Caco-2 (cell line): ENCODE measurements around the gene FBXO15. TPM values are rescaled to one million over a fixed set of nuclear protein-coding genes. Genes with fewer than 3 reads are reported as not detected.

Source experiments
- BruUV-seq: library from RNA; stranded (reverse); fragments of 400-500 nt; replicated peaks from 2 replicates; lab custom pipeline; 2021; lab: Mats Ljungman, UMichigan
- CTCF ChIA-PET: fragments of 300-600 bp; sonication (Branson Sonifier 250); formaldehyde crosslinking; loops from one replicate; lab custom pipeline; 2022; ENCODE audit warnings: antibody characterized with exemption; lab: Charles Lee
- POLR2A ChIA-PET: fragments of 300-600 bp; sonication (Branson Sonifier 250); formaldehyde crosslinking; loops from one replicate; lab custom pipeline; 2022; ENCODE audit warnings: antibody characterized with exemption; lab: Charles Lee
- DNase-seq, 2 experiments: peaks; one replicate each; pipeline versions ENCODE4 v3.0.0 to v3.0.0-alpha.2; 2020 to 2022
- H3K27me3 ChIP-seq: replicated peaks from 2 replicates; pipeline ENCODE4 v1.6.0; 2011; ENCODE audit warnings: low read length; ENCODE audit not compliant: control insufficient read depth, insufficient read depth
- H3K36me3 ChIP-seq: 2 replicates; pipeline ENCODE4 v1.5.1; 2011; ENCODE audit warnings: low read length; ENCODE audit not compliant: control insufficient read depth, insufficient read depth
- H3K4me1 ChIP-seq: fragments of 250-450 bp; sonication (Bioruptor Pico); 2 replicates; pipeline ENCODE4 v1.5.1; 2020; ENCODE audit warnings: mild to moderate bottlenecking
- H3K4me3 ChIP-seq: 2 replicates; pipeline ENCODE4 v1.5.1; 2011; ENCODE audit warnings: low read depth, mild to moderate bottlenecking, control low read depth, low read length
- H3K9me3 ChIP-seq: fragments of 250-450 bp; sonication (Bioruptor Pico); 2 replicates; pipeline ENCODE4 v1.5.1; 2020; ENCODE audit warnings: mild to moderate bottlenecking, moderate library complexity
- H3K27ac Mint-ChIP-seq: one replicate; pipeline ENCODE4 v1.8.0; 2022; ENCODE audit warnings: mixed read lengths; ENCODE audit not compliant: unreplicated experiment
- H3K27me3 Mint-ChIP-seq: one replicate; pipeline ENCODE4 v1.8.0; 2022; ENCODE audit warnings: mixed read lengths; ENCODE audit not compliant: insufficient read depth, unreplicated experiment
- H3K36me3 Mint-ChIP-seq: one replicate; pipeline ENCODE4 v1.8.0; 2022; ENCODE audit warnings: mild to moderate bottlenecking, mixed read lengths; ENCODE audit not compliant: insufficient read depth, unreplicated experiment
- H3K4me1 Mint-ChIP-seq: one replicate; pipeline ENCODE4 v1.8.0; 2022; ENCODE audit warnings: low read depth, mixed read lengths; ENCODE audit not compliant: unreplicated experiment
- H3K4me3 Mint-ChIP-seq: one replicate; pipeline ENCODE4 v1.8.0; 2022; ENCODE audit warnings: mild to moderate bottlenecking, moderate library complexity, mixed read lengths; ENCODE audit not compliant: unreplicated experiment
- H3K9me3 Mint-ChIP-seq: one replicate; pipeline ENCODE4 v1.8.0; 2022; ENCODE audit warnings: mixed read lengths; ENCODE audit not compliant: unreplicated experiment
- intact Hi-C: fragments of 100-400 bp; cut with micrococcal nuclease; formaldehyde crosslinking; loops from one replicate; pipeline ENCODE4 v1.10.0; 2022; ENCODE audit not compliant: unreplicated experiment
- total RNA-seq: library from RNA; stranded (reverse); gene quantifications from 2 replicates; pipeline ENCODE4 v1.2.3, GENCODE V29; 2022
- TF ChIP-seq, protein P1 (sequence below), 2 experiments: fragments of 200-600 bp in 1 of 2; IDR thresholded peaks; 1 replicate in 1 of 2; 2 replicates in 1 of 2; pipeline versions ENCODE4 v1.5.1 to v1.8.0; 2011 to 2022; ENCODE audit warnings: antibody characterized with exemption in 1 of 2, control low read depth in 1 of 2, inconsistent platforms in 1 of 2, low read depth in 1 of 2, low read length in 1 of 2, mild to moderate bottlenecking in 1 of 2, moderate library complexity in 1 of 2; ENCODE audit not compliant: insufficient read depth in 1 of 2, severe bottlenecking in 1 of 2, unreplicated experiment in 1 of 2

FBXO15 gene
- total RNA-seq, 1 experiment from 2014 or later, result 0.29 TPM

DNA sequence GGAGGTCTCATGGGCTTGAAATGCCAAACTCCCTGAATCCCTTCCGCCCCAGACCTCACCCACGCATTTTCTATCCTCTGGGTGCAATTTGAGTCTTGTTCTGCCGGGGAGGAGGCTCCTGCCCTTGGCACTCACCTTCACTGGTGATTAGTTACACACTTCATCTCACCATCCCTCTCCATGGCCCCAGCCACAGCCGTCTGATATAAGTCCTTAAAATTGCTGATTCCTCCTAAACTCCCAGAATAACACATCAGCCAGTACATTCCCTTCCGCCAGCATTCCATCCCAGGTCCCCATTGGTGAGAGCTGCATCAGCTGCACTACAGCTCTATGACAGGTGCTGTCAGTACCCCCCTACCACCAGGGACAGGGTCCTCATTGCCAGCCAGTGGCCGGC is 4.6 kb upstream of the FBXO15 start:
- peaks cover 9% of the 10 kb centered on the region for H3K36me3 Mint-ChIP-seq
- no peaks in the 10 kb centered on the region for H3K27me3 ChIP-seq
- DNase-seq, result no peak
- intact Hi-C loops, result no loop called here
- H3K4me3 Mint-ChIP-seq, result no peak overlapping the region
- no peaks in the 10 kb centered on the region for H3K4me1 Mint-ChIP-seq
- TF ChIP-seq, protein P1, sequence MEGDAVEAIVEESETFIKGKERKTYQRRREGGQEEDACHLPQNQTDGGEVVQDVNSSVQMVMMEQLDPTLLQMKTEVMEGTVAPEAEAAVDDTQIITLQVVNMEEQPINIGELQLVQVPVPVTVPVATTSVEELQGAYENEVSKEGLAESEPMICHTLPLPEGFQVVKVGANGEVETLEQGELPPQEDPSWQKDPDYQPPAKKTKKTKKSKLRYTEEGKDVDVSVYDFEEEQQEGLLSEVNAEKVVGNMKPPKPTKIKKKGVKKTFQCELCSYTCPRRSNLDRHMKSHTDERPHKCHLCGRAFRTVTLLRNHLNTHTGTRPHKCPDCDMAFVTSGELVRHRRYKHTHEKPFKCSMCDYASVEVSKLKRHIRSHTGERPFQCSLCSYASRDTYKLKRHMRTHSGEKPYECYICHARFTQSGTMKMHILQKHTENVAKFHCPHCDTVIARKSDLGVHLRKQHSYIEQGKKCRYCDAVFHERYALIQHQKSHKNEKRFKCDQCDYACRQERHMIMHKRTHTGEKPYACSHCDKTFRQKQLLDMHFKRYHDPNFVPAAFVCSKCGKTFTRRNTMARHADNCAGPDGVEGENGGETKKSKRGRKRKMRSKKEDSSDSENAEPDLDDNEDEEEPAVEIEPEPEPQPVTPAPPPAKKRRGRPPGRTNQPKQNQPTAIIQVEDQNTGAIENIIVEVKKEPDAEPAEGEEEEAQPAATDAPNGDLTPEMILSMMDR (IDR thresholded peaks at IDR 0.05; ENCODE audit: insufficient read depth in 1 of 2, low read depth in 1 of 2, low read length in 1 of 2, severe bottlenecking in 1 of 2, unreplicated experiment in 1 of 2), result no peak
- no peaks in the 10 kb centered on the region for H3K27me3 Mint-ChIP-seq
- H3K36me3 ChIP-seq, result no peaks in the 10 kb centered on the region
- CTCF ChIA-PET, result interaction anchor here (0.7 kb wide), 1 partner anchor 14 kb away, joined by 3 read pairs; no protein-coding TSS in a partner anchor
- no peak overlapping the region for H3K27ac Mint-ChIP-seq
- POLR2A ChIA-PET, result no interaction called here
- H3K4me1 ChIP-seq, result no peaks in the 10 kb centered on the region
- no peaks in the 10 kb centered on the region for H3K9me3 ChIP-seq
- no TSS peak for BruUV-seq
- no peak overlapping the region for H3K4me3 ChIP-seq
- no peaks in the 10 kb centered on the region for H3K9me3 Mint-ChIP-seq

- no peaks in the 10 kb centered on the region for H3K27me3 Mint-ChIP-seq
- no peaks in the 10 kb centered on the region for H3K9me3 Mint-ChIP-seq
- no TSS peak for BruUV-seq
- intact Hi-C loops, result loop anchor here (5.0 kb wide), 1 partner anchor 42 kb away; no protein-coding TSS in a partner anchor
- no peak overlapping the region for H3K4me3 ChIP-seq
- no peaks in the 10 kb centered on the region for H3K9me3 ChIP-seq
- peak overlapping the region; percentile 89 for H3K4me3 Mint-ChIP-seq
- no peaks in the 10 kb centered on the region for H3K27me3 ChIP-seq
- TF ChIP-seq, protein P1 (IDR thresholded peaks at IDR 0.05; ENCODE audit: insufficient read depth in 1 of 2, low read depth in 1 of 2, low read length in 1 of 2, severe bottlenecking in 1 of 2, unreplicated experiment in 1 of 2), result no peak
- no peaks in the 10 kb centered on the region for H3K4me1 ChIP-seq
- ChIA-PET CTCF (no interaction called here), POLR2A (no interaction called here)
- H3K36me3 ChIP-seq, result no peaks in the 10 kb centered on the region
- H3K4me1 Mint-ChIP-seq, result no peaks in the 10 kb centered on the region
- H3K36me3 Mint-ChIP-seq, result peaks cover 9% of the 10 kb centered on the region
- H3K27ac Mint-ChIP-seq, result no peak overlapping the region
- DNase-seq, result no peak
These were observed 2.2 kb upstream of the FBXO15 start for GRCh38 chr18:74149878-74150277.

DNA sequence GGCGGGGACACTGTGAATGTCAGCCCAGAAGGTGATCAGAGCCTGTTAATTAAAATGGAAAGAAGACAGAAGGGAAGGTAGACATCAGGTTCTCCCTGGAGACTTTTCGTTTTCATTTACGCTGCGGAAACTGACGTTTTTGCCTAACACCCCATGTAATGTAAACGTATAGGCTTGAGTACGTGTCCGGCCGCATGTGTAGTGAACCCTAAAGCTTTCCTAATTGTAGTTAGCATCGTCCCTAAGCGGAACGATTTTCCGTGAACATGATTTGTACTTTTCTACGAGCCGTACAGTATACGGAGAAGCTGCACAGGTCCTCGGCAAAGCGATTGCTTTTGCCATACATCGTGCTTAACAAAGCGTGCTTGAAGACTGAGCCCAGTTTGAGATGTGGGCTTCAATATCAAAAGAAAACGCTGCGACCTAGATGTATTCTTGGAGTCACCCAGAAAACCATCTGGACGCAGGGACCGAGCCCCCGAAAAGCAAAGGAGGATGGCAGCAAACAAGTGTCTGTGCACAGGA is 973 bp upstream of the FBXO15 start:
- H3K36me3 ChIP-seq, result no peaks in the 10 kb centered on the region
- Mint-ChIP-seq H3K4me3 (peak overlapping the region; percentile 89), H3K4me1 (no peaks in the 10 kb centered on the region), H3K9me3 (no peaks in the 10 kb centered on the region), H3K36me3 (peaks cover 9% of the 10 kb centered on the region), H3K27me3 (no peaks in the 10 kb centered on the region), H3K27ac (peak overlapping the region; percentile 72)
- POLR2A ChIA-PET, result no interaction called here
- peak overlapping the region; percentile 59 for H3K4me3 ChIP-seq
- TF ChIP-seq, protein P1 (IDR thresholded peaks at IDR 0.05; ENCODE audit: insufficient read depth in 1 of 2, low read depth in 1 of 2, low read length in 1 of 2, severe bottlenecking in 1 of 2, unreplicated experiment in 1 of 2), result no peak
- H3K4me1 ChIP-seq, result no peaks in the 10 kb centered on the region
- intact Hi-C loops, result loop anchor here (5.0 kb wide), 1 partner anchor 44 kb away; no protein-coding TSS in a partner anchor
- CTCF ChIA-PET, result no interaction called here
- H3K27me3 ChIP-seq, result no peaks in the 10 kb centered on the region
- TSS peak; percentile 71 for BruUV-seq
- DNase-seq, result no peak
- no peaks in the 10 kb centered on the region for H3K9me3 ChIP-seq
